ENCODE data around the gene SASH1.
"Not testable (repeated sequence)": the region's sequence is repeated elsewhere in the genome, so short reads cannot be mapped to it uniquely, and the experiment has no call there.

SASH1 gene

GRCh38 chr6:148329596-148330381, 12.8 kb upstream of the SASH1 start:
- no peak for DNase-seq

DNA sequence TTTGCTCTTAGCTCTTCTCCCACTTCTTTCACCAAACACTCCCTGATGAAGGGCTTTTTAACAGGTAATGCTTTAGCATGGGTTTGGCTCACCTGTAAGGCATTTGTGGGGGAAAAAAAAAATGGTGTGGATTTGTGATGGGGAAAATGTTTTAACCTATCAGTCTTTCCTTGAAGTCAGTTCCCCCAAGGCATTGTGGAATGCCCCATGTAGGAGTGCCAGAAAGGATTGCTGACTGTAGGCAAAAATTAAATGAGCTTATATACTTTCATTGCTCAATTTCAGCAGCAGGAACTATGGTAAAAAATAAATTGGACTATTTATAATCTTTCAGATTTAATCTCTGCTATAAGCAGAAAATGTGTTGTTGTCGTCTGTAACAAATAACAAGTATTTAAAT, 10.6 kb upstream of the SASH1 start:
- no peak for DNase-seq

- DNase-seq: no peak
Observed at GRCh38 chr6:148336901-148337300, 5.7 kb upstream of the SASH1 start.

- no peak for DNase-seq
Observed at GRCh38 chr6:148339766-148340165, 2.9 kb upstream of the SASH1 start.

DNA sequence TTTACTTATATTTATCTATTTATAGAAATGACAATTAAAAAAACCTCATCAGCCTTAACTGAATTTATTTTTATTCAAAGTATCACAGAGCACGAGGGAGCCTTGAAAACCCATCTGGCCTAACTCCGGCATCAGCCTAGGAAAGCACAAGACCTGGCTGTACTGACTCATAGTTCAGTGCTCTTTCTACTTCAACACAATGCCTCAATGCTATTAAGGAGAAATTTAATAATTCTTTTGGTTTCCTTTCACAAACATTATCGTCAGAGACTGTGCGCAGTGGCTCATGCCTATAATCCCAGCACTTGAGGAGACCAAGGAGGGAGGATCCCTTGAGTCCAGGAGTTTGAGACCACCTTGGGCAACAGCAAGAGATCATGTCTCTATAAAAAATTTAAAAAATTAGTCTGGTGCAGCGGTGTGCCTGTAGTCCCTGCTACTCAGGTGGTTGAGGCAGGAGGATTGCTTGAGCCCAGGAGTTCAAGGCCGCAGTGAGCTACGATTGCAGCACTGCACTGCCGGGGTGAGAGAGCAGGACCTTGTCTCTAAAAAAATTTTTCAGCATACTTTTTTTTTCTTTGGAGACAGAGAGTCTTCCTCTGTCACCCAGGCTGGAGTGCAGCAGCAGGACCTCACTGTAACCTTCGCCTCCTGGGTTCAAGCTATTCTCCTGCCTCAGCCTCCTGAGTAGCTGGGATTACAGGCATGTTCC, 1.9 kb upstream of the SASH1 start:
- DNase-seq: no peak

- no peak for DNase-seq
Observed at GRCh38 chr6:148342100-148342349, 613 bp upstream of the SASH1 start.

DNA sequence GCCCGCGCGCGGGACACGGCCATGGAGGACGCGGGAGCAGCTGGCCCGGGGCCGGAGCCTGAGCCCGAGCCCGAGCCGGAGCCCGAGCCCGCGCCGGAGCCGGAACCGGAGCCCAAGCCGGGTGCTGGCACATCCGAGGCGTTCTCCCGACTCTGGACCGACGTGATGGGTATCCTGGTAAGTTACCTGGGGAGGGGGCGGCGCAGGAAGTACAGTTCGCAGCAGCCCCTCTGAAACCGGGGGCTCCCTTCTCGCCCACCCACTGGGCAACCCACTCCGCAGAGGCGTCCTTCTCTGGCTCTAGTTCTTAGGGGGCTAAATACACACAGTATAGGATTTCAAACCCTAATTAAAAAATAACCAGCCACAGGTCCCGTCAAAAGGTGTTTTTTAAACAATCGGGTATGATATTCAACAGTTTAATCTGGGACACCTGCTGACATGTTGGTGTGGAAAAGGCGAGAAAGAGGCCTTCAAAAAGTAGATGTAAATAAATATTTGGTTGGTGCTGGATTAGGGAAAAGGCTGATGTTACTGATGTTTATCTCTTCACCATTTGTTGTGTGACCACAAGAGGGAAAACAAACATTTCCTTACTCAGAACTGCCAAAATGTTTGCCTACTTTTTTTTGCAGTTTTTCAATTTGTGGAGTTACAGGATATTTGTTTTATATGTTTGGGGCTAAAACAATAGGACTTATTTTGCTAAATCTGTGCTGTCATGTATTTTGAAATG, 577 bp downstream of the SASH1 start:
- no peak for DNase-seq

- DNase-seq: no peak
Observed at GRCh38 chr6:148345176-148345575, 2.5 kb downstream of the SASH1 start.

- no peak for DNase-seq
Observed at GRCh38 chr6:148345578-148345977, 2.9 kb downstream of the SASH1 start.

- DNase-seq: no peak
Observed at GRCh38 chr6:148346681-148347440, 4.2 kb downstream of the SASH1 start.

GRCh38 chr6:148347441-148348054, 4.9 kb downstream of the SASH1 start:
- no peak for DNase-seq

- no peak for DNase-seq
Observed at GRCh38 chr6:148348335-148348734, 5.7 kb downstream of the SASH1 start.

- no peak for DNase-seq
Observed at GRCh38 chr6:148348778-148349177, 6.1 kb downstream of the SASH1 start.

DNA sequence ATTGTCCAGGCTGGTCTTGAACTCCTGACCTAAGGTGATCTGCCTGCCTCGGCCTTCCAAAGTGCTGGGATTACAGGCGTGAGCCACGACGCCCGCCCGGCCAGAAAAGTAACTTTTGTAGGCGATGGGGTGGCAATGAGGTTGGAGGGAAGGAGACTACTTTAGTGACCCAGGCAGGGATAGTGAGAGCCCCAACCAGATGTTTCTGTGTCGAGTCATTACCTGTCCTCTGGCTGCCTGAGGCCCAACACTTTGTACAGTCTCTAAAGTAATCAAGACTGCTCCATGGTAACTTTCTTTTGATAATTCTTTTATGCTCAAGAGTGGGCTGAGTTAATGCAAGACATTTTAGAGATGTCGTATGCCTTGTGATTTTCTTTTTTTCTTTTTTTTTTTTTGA, 6.8 kb downstream of the SASH1 start:
- DNase-seq: no peak

GRCh38 chr6:148351309-148351708, 8.7 kb downstream of the SASH1 start:
- no peak for DNase-seq

DNA sequence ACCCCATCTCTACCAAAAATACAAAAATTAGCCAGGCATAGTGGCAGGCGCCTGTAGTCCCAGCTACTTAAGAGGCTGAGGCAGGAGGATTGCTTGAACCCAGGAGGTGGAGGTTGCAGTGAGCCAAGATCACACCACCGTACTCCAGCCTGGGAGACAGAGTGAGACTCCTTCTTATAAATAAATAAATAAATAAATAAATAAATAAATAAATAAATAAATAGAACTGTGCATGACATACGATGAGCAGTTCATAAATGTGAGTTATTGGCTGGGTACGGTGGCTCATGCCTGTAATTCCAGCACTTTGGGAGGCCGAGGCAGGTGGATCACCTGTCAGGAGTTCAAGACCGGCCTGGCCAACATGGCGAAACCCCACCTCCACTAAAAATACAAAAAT, 9.8 kb downstream of the SASH1 start:
- DNase-seq: not testable (repeated sequence)

DNA sequence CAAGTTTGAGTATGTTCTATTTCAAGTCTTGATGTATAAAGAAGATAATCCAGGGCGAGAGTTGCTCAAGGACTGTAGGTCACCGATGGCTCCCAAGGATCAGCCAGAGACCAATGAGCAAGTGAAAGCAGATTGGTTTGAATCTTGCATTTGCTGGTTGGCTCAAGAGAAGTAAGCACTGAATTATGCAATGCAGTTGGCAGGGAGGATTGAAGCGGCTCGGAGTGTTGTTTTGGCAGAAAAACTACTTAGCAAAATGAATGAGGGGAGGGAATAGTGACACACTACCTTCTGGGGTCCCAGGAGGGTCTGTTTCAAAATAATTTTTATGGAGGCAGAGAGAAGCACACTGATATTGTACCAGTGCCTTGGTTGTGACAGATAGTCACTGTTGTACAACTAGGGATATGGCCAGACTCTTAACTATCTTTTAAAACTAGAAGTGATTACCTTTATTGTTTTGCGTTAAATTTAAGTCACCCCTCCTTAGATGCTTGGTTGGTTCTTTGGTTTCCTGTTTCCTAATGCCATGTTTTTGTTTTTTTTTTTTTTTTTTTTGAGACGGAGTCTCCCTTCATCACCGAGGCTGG, 15.7 kb downstream of the SASH1 start:
- DNase-seq: no peak

GRCh38 chr6:148359228-148359627, 16.6 kb downstream of the SASH1 start:
- DNase-seq: no peak

DNA sequence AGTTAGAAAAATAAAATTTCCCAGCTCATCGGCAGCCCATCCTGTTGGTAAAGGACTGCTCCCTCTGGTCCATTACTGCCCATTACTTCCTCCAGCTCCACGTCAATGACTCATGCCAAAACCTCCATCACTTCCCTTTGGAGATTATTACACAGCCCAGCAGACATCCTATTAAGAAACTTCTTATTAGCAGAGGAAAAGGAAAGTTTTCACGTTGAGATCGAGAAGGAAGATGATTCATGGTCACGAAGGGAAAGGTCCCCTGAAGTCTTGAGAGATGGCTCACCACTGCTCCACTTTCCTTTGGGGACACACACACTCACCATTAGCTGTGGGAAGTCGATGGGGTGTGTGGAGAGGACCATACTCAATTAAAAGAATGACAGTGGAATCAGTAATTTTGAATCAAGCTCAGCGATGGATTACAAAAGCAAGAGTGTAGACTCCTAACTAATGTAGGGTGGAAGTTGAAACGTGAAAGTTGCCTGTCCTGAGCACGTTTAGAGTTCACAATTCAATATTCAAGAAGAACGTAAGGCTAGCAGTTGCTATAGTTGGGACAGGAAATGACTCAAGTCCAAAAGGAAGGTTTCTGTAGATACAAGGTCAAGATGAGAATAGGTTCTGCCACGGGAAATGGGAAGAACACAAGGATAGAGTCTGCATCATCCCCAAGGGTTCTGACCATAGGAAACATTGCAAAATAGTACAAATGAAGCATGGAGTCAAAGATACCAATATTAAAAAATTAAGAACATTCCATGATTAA, 21.6 kb downstream of the SASH1 start:
- DNase-seq: no peak

DNA sequence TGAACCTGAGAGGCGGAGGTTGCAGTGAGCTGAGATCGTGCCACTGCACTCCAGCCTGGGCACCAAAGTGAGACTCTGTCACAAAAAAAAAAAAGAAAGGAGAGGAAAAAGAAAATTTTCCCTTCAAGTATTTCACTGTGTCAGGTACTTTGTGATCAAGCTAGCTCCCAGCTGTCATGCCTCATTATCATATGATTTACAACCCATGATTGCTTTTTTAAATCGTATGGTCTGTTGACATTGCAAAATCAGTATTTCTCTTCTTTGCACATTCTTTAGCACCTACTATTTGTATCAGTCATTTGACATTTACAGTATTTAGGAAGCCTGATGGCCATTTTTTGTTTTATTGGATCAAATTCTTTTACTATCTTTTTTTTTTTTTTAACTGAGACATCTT, 22.4 kb downstream of the SASH1 start:
- no peak for DNase-seq

- DNase-seq: no peak
Observed at GRCh38 chr6:148367411-148368024, 24.9 kb downstream of the SASH1 start.
